K562 (cell line): Measurements from ENCODE around the gene B3GAT3. TPM values are rescaled to one million over a fixed set of nuclear protein-coding genes. Genes with fewer than 3 reads are reported as not detected.

Source experiments
- CC2D1A ChIP-seq: fragments of 450-650 bp; IDR thresholded peaks from 2 replicates; pipeline ENCODE4 v1.6.1; 2017; ENCODE audit warnings: mild to moderate bottlenecking
- HDAC8 ChIP-seq: fragments of 450-650 bp; IDR thresholded peaks from 2 replicates; pipeline ENCODE4 v1.6.1; 2016; ENCODE audit warnings: mild to moderate bottlenecking, missing genetic modification characterization, moderate library complexity, missing compliant biosample characterization
- LARP7 ChIP-seq: fragments of 450-650 bp; IDR thresholded peaks from 2 replicates; pipeline ENCODE4 v1.6.1; 2016
- NRF1 ChIP-seq, 2 experiments: fragments of 450-650 bp; IDR thresholded peaks in 1 of 2; conservative IDR thresholded peaks in 1 of 2; 2 replicates each; pipeline ENCODE4 v1.6.1; 2014; ENCODE audit warnings: mild to moderate bottlenecking in 2 of 2
- PCBP1 ChIP-seq: fragments of 200-400 bp; formaldehyde crosslinking; IDR thresholded peaks from 2 replicates; pipeline ENCODE4 v1.6.1; 2018; ENCODE audit warnings: mild to moderate bottlenecking, low read depth, low read length; ENCODE audit not compliant: poor library complexity, severe bottlenecking
- RBM14 ChIP-seq: fragments of 200-400 bp; formaldehyde crosslinking; IDR thresholded peaks from 2 replicates; pipeline ENCODE4 v1.6.1; 2018; ENCODE audit warnings: low read depth, mild to moderate bottlenecking, low read length, moderate library complexity, borderline replicate concordance; ENCODE audit not compliant: insufficient read depth
- RCOR1 ChIP-seq, 2 experiments: IDR thresholded peaks; 2 replicates each; pipeline ENCODE4 v1.6.1; 2012; ENCODE audit warnings: low read depth in 2 of 2, low read length in 2 of 2, borderline replicate concordance in 1 of 2, improper control_type of control experiment in 1 of 2
- SIN3A ChIP-seq, 2 experiments: fragments of 150-350 bp in 1 of 2; IDR thresholded peaks; 2 replicates each; pipeline ENCODE4 v1.6.1; 2011 to 2016; ENCODE audit warnings: borderline replicate concordance in 2 of 2, low read depth in 2 of 2, low read length in 2 of 2, mild to moderate bottlenecking in 2 of 2, moderate library complexity in 2 of 2; ENCODE audit not compliant: control insufficient read depth in 1 of 2
- TSC22D4 ChIP-seq: fragments of 450-650 bp; IDR thresholded peaks from 2 replicates; pipeline ENCODE4 v1.6.1; 2016; ENCODE audit warnings: missing genetic modification characterization, missing biosample characterization, control low read depth
- ZNF586 ChIP-seq: fragments of 450-650 bp; formaldehyde crosslinking; conservative IDR thresholded peaks from 2 replicates; pipeline ENCODE4 v1.4.0; 2020; ENCODE audit warnings: mild to moderate bottlenecking, moderate library complexity
- ZNF76 ChIP-seq: fragments of 250-450 bp; sonication (Bioruptor Pico); IDR thresholded peaks from 2 replicates; pipeline ENCODE4 v1.4.0; 2020; ENCODE audit warnings: mild to moderate bottlenecking, moderate library complexity, borderline replicate concordance
- polyA plus RNA-seq, 8 experiments: library from polyadenylated mRNA; depleted of rRNA in 4 of 8; stranded (reverse) in 5 of 8; unstranded in 3 of 8; fragments of >200 nt; fragmentation: Nextera tagmentation in 2 of 8; fragmentation: Illumina TruSeq in 1 of 8; extraction: Ambion mirVana in 2 of 8; extraction: Trizol in 1 of 8; gene quantifications; 2 replicates each; pipeline versions ENCODE4 v1.2.1 to v1.2.3, GENCODE V29; 2011 to 2014; ENCODE audit warnings: inconsistent platforms in 1 of 8, missing spikeins in 1 of 8
- total RNA-seq, 7 experiments: library from RNA; depleted of rRNA in 6 of 7; stranded (reverse); fragments of >200 nt in 6 of 7; fragmentation: Illumina TruSeq in 2 of 7; extraction: Trizol in 2 of 7; gene quantifications; 2 replicates each; pipeline versions ENCODE4 v1.2.1 to v1.2.3, GENCODE V29; 2011 to 2021; ENCODE audit warnings: low replicate concordance in 1 of 7
- TF ChIP-seq, protein P1 (sequence below): fragments of 250-450 bp; sonication (Bioruptor Pico); IDR thresholded peaks from 2 replicates; pipeline ENCODE4 v1.6.1; 2021; ENCODE audit warnings: mild to moderate bottlenecking
- TF ChIP-seq, protein P2 (sequence below): fragments of 250-450 bp; sonication (Bioruptor Pico); IDR thresholded peaks from 2 replicates; pipeline ENCODE4 v1.5.0; 2021; ENCODE audit warnings: mild to moderate bottlenecking, moderate library complexity
- TF ChIP-seq, protein P3 (sequence below): sonication (generic); formaldehyde crosslinking; IDR thresholded peaks from 2 replicates; pipeline ENCODE4 v1.8.1; 2023; ENCODE audit warnings: mild to moderate bottlenecking, missing genetic modification reagents, moderate library complexity
- TF ChIP-seq, protein P4 (sequence below): sonication (generic); formaldehyde crosslinking; IDR thresholded peaks from 2 replicates; pipeline ENCODE4 v1.8.0; 2022; ENCODE audit warnings: missing genetic modification reagents, mild to moderate bottlenecking, borderline replicate concordance
- TF ChIP-seq, protein P5 (sequence below): fragments of 450-650 bp; IDR thresholded peaks from 2 replicates; pipeline ENCODE4 v1.6.1; 2017; ENCODE audit warnings: mild to moderate bottlenecking, moderate library complexity

B3GAT3 gene
- total and polyA plus RNA-seq, 9 of the 15 experiments (the other 6 are each of a cell fraction or from before 2014, with no cell fraction given) = 0.30 to 64.0 (median 21.4) TPM

DNA sequence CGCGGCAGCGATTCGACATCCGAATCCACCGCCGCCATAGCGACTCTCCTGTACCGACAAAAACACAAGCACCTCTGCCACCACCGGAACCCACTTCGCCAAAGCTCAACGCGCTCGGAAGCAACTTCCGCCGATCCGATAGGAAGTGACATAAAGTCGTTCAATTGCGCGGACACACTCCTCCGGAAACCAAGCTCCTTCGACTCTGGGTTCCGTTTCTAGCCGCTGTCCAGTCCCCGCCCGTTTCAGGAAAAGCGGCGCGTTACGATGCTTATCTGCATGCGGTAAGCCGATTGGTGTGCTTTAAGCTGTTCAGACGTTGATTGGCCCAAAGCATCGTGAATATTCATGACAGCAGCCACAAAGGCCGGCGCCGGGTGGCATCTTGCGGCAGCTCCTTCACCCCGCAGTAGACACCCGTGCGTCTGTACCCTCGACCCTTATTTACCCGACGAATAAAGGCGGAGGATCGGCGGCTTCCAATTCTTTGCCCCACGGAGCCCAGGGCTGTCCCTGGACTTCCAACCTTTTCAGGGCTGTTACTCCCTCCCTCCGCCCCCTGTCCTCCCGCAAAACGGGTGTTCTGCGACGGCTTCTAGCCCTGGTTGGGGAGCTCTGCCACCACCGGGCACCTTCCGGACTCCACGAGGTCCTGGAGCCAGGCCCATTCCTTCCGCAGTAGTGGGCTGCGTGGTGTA is 30.2 kb downstream of the B3GAT3 start, which contains the start of gene TUT1 (continued):
- TF ChIP-seq, protein P1, sequence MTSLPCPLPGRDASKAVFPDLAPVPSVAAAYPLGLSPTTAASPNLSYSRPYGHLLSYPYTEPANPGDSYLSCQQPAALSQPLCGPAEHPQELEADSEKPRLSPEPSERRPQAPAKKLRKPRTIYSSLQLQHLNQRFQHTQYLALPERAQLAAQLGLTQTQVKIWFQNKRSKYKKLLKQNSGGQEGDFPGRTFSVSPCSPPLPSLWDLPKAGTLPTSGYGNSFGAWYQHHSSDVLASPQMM (CRISPR knock-in tag) = no peak
- TF ChIP-seq ZNF76 (CRISPR knock-in tag) (no peak), HDAC8 (tag) (no peak), RBM14 (no peak), CC2D1A (peak; percentile 34; the same call in 1 of the 2 replicates), SIN3A (IDR thresholded peaks at IDR 0.05; ENCODE audit: borderline replicate concordance in 2 of 2, control insufficient read depth in 1 of 2, low read depth in 2 of 2, low read length in 2 of 2) (peak; percentile 20 to 96; a peak in 3 of 4 replicates), TSC22D4 (no peak), RCOR1 (IDR thresholded peaks at IDR 0.05; ENCODE audit: borderline replicate concordance in 1 of 2, low read depth in 2 of 2, low read length in 2 of 2) (peak in 1 of 2 experiments; percentile 81; a peak in 2 of 4 replicates), LARP7 (no peak), ZNF586 (CRISPR knock-in tag) (no peak), PCBP1 (no peak), NRF1 (conservative IDR thresholded peaks at IDR 0.05 in 1 of 2, IDR thresholded peaks at IDR 0.05 in 1 of 2) (peak; percentile 67 to 72)
- TF ChIP-seq, protein P2, sequence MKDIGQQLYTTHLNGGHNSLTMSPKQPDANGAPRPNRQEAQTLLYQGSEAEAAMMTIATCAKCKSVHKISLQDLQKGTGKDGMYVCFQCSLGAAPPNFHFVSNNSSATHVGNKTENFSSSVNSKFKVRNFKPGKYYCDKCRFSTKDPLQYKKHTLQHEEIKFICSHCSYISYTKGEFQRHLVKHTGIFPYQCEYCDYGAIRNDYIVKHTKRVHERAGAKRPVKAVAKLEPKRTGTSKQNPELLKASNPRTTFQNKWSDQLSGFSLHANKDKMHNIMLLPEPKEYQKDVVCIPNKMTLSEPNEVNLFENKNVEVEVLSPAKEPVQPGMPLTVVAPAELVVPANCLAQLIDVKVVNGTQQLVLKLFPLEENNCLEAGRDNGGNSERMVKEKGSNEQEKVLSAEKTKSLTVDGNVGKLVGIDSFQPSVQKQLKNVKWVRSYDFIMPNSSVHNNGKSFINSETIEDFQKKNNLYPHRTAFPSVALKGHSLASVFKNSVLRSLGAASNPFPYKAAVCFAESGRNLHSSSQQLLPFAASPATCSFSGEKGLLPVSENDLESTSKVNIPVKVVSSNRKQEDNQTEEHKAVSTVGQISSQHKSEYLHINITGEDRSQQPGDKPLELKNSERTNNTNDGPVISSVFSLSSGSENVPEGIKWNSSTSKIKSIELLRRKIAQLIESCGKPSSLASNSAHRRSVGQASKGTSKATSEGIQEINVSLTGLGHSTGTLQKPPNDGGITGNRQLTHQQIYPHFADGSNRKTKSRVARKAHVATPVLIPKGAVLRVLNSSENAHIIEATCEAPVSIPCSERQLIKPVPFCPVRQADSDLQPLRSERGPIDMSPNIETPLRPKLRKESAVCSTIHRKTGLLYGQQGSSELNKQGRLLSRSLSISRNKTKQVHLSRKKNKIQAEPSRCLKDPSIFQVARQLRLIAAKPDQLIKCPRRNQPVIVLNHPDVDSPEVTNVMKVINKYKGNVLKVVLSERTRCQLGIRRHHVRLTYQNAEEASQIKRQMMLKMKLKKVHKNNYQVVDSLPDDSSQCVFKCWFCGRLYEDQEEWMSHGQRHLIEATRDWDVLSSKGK (CRISPR knock-in tag) = no peak
- TF ChIP-seq, protein P3, sequence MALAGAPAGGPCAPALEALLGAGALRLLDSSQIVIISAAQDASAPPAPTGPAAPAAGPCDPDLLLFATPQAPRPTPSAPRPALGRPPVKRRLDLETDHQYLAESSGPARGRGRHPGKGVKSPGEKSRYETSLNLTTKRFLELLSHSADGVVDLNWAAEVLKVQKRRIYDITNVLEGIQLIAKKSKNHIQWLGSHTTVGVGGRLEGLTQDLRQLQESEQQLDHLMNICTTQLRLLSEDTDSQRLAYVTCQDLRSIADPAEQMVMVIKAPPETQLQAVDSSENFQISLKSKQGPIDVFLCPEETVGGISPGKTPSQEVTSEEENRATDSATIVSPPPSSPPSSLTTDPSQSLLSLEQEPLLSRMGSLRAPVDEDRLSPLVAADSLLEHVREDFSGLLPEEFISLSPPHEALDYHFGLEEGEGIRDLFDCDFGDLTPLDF (CRISPR knock-in tag) = peak; percentile 86
- TF ChIP-seq, protein P4, sequence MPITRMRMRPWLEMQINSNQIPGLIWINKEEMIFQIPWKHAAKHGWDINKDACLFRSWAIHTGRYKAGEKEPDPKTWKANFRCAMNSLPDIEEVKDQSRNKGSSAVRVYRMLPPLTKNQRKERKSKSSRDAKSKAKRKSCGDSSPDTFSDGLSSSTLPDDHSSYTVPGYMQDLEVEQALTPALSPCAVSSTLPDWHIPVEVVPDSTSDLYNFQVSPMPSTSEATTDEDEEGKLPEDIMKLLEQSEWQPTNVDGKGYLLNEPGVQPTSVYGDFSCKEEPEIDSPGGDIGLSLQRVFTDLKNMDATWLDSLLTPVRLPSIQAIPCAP (CRISPR knock-in tag) = no peak
- TF ChIP-seq, protein P5, sequence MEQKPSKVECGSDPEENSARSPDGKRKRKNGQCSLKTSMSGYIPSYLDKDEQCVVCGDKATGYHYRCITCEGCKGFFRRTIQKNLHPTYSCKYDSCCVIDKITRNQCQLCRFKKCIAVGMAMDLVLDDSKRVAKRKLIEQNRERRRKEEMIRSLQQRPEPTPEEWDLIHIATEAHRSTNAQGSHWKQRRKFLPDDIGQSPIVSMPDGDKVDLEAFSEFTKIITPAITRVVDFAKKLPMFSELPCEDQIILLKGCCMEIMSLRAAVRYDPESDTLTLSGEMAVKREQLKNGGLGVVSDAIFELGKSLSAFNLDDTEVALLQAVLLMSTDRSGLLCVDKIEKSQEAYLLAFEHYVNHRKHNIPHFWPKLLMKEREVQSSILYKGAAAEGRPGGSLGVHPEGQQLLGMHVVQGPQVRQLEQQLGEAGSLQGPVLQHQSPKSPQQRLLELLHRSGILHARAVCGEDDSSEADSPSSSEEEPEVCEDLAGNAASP = no peak
